ENCODE measurements around the gene MRPL10.

Gene MRPL10

DNA sequence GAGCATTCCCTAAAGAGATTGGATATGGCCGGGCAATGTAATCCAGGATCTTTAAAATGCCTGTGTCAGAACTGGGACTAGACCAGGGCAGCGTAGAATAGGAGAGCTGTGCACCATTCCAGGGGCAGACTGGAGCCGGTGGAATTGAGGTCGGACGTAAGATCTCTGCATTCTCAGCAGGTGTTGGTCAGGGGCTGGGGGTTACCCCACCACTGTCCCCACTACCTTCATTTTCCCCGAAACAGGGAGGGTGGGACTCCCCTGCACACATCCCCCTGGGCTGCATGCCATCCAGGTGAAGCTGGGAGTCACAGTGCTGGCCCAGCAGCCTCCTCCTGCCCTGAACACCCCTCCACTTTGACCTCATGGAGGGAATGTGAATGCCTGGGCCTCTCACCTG, 27.6 kb downstream of the MRPL10 start:
- no peak overlapping the region for H3K4me3 ChIP-seq (ENCODE audit: low read depth, low read length)
- no peaks in the 10 kb centered on the region for H3K4me1 ChIP-seq (ENCODE audit: control insufficient read depth, insufficient read depth, low read length, unreplicated experiment)
- H3K36me3 ChIP-seq (ENCODE audit: insufficient read depth, low read length): 0 out of 2 replicates have a peak, but pooled peaks cover 4% of the 10 kb centered on the region
- peaks cover 29% of the 10 kb centered on the region; the same call in 1 of the 2 replicates for H3K27me3 ChIP-seq (ENCODE audit: insufficient read depth, low read length)
- no peaks in the 10 kb centered on the region for H3K79me2 ChIP-seq (ENCODE audit: control insufficient read depth, insufficient read depth, low read length, unreplicated experiment)
- H2AFZ ChIP-seq (ENCODE audit: low read length, unreplicated experiment): no peak overlapping the region
- no peak overlapping the region for H3K27ac ChIP-seq (ENCODE audit: low read depth, low read length)

DNA sequence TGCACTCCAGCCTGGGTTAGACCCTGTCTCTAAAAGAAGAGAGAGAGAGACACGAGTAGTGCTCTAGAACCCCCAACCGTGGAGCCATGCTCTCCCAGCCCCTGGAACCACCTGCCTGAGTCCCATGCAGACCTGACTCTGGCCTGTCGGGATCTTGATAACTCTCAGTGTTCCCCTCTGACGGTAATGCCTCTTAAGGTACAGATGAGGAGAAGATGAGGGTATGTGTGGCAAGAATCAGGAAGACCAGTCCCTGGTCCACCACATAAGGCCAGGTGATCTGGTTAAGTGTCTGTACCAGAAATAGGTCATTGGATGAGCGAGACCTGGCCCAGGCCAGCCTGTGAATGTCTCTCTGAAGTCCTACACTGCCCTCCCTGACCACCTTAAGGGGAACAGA, 28.1 kb downstream of the MRPL10 start:
- Histone ChIP-seq H3K27ac (ENCODE audit: low read depth, low read length) (no peak overlapping the region), H3K36me3 (ENCODE audit: insufficient read depth, low read length) (no peaks in the 10 kb centered on the region)

GRCh38 chr17:47802341-47803022, 28.9 kb downstream of the MRPL10 start:
- Histone ChIP-seq H3K79me2 (ENCODE audit: control insufficient read depth, insufficient read depth, low read length, unreplicated experiment) (no peaks in the 10 kb centered on the region), H3K4me3 (ENCODE audit: low read depth, low read length) (no peak overlapping the region), H2AFZ (ENCODE audit: low read length, unreplicated experiment) (no peak overlapping the region), H3K27me3 (ENCODE audit: insufficient read depth, low read length) (peaks cover 41% of the 10 kb centered on the region), H3K4me1 (ENCODE audit: control insufficient read depth, insufficient read depth, low read length, unreplicated experiment) (no peaks in the 10 kb centered on the region), H3K27ac (ENCODE audit: low read depth, low read length) (no peak overlapping the region), H3K36me3 (ENCODE audit: insufficient read depth, low read length) (no peaks in the 10 kb centered on the region)

More for the DNA sequence above, 28.1 kb downstream of the MRPL10 start:
- Histone ChIP-seq H3K27me3 (ENCODE audit: insufficient read depth, low read length) (peaks cover 34% of the 10 kb centered on the region), H3K4me3 (ENCODE audit: low read depth, low read length) (no peak overlapping the region), H3K79me2 (ENCODE audit: control insufficient read depth, insufficient read depth, low read length, unreplicated experiment) (no peaks in the 10 kb centered on the region), H2AFZ (ENCODE audit: low read length, unreplicated experiment) (no peak overlapping the region), H3K4me1 (ENCODE audit: control insufficient read depth, insufficient read depth, low read length, unreplicated experiment) (no peaks in the 10 kb centered on the region)

- no peaks in the 10 kb centered on the region for H3K4me1 ChIP-seq (ENCODE audit: control insufficient read depth, insufficient read depth, low read length, unreplicated experiment)
- H3K27me3 ChIP-seq (ENCODE audit: insufficient read depth, low read length): peaks cover 44% of the 10 kb centered on the region
- H3K27ac ChIP-seq (ENCODE audit: low read depth, low read length): no peak overlapping the region
- H3K4me3 ChIP-seq (ENCODE audit: low read depth, low read length): no peak overlapping the region
- H2AFZ ChIP-seq (ENCODE audit: low read length, unreplicated experiment): no peak overlapping the region
- H3K79me2 ChIP-seq (ENCODE audit: control insufficient read depth, insufficient read depth, low read length, unreplicated experiment): no peaks in the 10 kb centered on the region
- no peaks in the 10 kb centered on the region for H3K36me3 ChIP-seq (ENCODE audit: insufficient read depth, low read length)
Observed at GRCh38 chr17:47801906-47802305, 29.4 kb downstream of the MRPL10 start.

DNA sequence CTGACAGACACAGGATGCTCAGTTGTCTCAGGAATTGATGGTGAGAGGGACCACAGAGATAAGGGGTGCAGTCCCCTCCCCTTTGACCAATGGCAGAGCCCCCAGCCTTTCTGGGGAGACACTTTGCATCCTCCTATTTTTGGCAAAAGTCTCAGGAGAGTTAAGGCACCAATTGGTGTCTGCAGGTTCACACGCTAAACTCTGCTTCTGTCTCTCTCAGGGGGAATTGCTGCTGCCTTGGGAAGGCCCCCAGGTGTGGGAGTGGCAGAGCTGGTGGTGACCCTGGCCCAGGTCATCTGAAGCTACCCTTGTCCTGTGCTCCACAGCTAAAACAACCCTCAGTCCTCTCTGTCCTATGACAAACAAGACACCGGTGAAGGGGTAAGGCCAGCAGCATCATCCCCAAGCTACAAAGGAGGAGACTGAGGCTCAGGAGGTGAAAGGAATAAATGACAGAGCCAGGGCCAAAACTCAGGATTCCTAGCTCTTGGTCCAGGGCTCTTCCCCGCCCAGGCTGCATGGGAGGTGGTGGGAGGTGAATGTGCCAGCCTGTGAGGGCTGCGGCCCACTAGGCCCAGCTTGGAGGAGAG, 30.1 kb downstream of the MRPL10 start:
- H3K4me1 ChIP-seq (ENCODE audit: control insufficient read depth, insufficient read depth, low read length, unreplicated experiment): no peaks in the 10 kb centered on the region
- H3K27ac ChIP-seq (ENCODE audit: low read depth, low read length): no peak overlapping the region
- H3K79me2 ChIP-seq (ENCODE audit: control insufficient read depth, insufficient read depth, low read length, unreplicated experiment): no peaks in the 10 kb centered on the region

DNA sequence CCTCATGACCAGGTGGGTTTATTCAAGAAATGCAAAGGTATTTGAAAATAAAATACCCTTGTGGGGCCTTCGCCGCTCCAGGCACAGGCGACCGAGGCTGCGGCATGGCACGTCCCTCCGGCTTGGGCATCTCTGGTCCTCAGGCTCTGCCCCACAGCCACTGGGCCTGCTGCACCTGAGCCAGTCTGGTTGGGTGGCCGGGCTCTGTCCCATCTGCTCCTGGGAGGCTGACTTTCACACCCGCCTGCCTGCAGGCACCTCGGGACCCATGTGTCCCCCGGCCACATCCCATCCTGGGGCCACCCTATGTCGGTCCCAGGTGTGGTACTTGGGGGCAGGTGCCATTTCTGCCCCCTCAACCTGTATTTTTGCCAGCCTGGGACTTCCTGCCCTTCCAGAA, 30.7 kb downstream of the MRPL10 start:
- H3K27me3 ChIP-seq (ENCODE audit: insufficient read depth, low read length): peaks cover 44% of the 10 kb centered on the region
- no peaks in the 10 kb centered on the region for H3K4me1 ChIP-seq (ENCODE audit: control insufficient read depth, insufficient read depth, low read length, unreplicated experiment)
- no peaks in the 10 kb centered on the region for H3K36me3 ChIP-seq (ENCODE audit: insufficient read depth, low read length)
- H3K4me3 ChIP-seq (ENCODE audit: low read depth, low read length): no peak overlapping the region
- H3K27ac ChIP-seq (ENCODE audit: low read depth, low read length): no peak overlapping the region
- H2AFZ ChIP-seq (ENCODE audit: low read length, unreplicated experiment): no peak overlapping the region
- H3K79me2 ChIP-seq (ENCODE audit: control insufficient read depth, insufficient read depth, low read length, unreplicated experiment): no peaks in the 10 kb centered on the region

More for the DNA sequence above, 30.1 kb downstream of the MRPL10 start:
- Histone ChIP-seq H3K27me3 (ENCODE audit: insufficient read depth, low read length) (peaks cover 44% of the 10 kb centered on the region), H3K36me3 (ENCODE audit: insufficient read depth, low read length) (no peaks in the 10 kb centered on the region), H2AFZ (ENCODE audit: low read length, unreplicated experiment) (no peak overlapping the region), H3K4me3 (ENCODE audit: low read depth, low read length) (no peak overlapping the region)

DNA sequence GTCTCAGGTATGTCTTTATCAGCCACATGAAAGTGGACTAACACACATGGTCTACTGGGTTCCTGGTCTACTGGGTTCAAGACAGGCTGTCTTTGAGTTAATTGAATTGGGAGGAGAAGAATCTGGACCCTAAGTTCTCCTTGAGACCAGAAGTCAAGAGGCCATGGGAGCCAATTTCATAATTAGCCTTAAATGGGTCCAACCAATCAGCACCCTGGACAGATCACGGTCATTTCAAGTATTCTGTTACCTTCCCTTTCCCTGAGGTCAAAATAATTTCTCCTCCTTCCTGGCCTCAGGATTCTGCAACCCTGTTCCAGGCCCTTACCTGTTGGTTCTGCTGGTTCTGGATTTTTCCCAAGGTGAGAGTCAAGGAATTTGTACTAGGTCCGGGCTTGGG, 33.5 kb downstream of the MRPL10 start:
- no peak overlapping the region for H2AFZ ChIP-seq (ENCODE audit: low read length, unreplicated experiment)
- H3K27me3 ChIP-seq (ENCODE audit: insufficient read depth, low read length): peaks cover 56% of the 10 kb centered on the region
- no peak overlapping the region for H3K27ac ChIP-seq (ENCODE audit: low read depth, low read length)
- H3K36me3 ChIP-seq (ENCODE audit: insufficient read depth, low read length): no peaks in the 10 kb centered on the region
- H3K79me2 ChIP-seq (ENCODE audit: control insufficient read depth, insufficient read depth, low read length, unreplicated experiment): no peaks in the 10 kb centered on the region
- H3K4me3 ChIP-seq (ENCODE audit: low read depth, low read length): no peak overlapping the region
- H3K4me1 ChIP-seq (ENCODE audit: control insufficient read depth, insufficient read depth, low read length, unreplicated experiment): no peaks in the 10 kb centered on the region

DNA sequence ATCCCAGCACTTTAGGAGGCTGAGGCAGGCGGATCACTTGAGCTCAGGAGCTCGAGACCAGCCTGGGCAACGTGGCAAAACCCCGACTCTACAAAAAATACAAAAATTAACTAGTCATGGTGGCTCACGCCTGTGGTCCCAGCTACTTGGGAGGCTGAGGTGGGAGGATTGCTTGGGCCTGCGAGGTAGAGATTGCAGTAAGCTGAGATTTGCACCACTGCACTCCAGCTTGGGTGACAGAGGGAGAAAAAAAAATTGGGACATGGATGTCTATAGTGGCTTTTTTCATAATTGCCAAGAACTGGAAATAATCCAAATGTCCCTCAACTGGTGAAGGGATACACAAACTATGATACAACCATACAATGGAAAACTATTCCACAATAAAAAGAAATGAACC, 38.4 kb downstream of the MRPL10 start:
- H3K4me3 ChIP-seq (ENCODE audit: low read depth, low read length): no peak overlapping the region
- H3K27me3 ChIP-seq (ENCODE audit: insufficient read depth, low read length): peaks cover 78% of the 10 kb centered on the region
- H3K36me3 ChIP-seq (ENCODE audit: insufficient read depth, low read length): no peaks in the 10 kb centered on the region
- no peaks in the 10 kb centered on the region for H3K79me2 ChIP-seq (ENCODE audit: control insufficient read depth, insufficient read depth, low read length, unreplicated experiment)
- H2AFZ ChIP-seq (ENCODE audit: low read length, unreplicated experiment): no peak overlapping the region
- no peaks in the 10 kb centered on the region for H3K4me1 ChIP-seq (ENCODE audit: control insufficient read depth, insufficient read depth, low read length, unreplicated experiment)
- H3K27ac ChIP-seq (ENCODE audit: low read depth, low read length): no peak overlapping the region

DNA sequence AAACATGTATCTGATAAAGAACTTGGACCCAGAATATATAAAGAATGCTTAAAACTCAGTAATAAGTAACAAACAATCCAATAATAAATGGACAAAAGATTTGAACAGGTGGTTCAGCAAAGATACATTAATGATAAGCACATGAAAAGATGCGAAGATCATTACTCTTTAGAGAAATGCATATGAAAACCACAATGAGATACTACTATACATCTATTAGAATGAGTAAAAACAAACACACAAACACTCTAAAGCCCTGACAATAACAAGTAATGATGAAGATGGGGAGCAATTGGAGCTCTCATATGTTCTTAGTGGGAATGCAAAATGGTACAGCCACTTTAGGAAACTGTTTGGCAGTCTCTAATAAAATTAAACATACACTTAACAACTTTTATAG, 38.9 kb downstream of the MRPL10 start:
- no peaks in the 10 kb centered on the region for H3K79me2 ChIP-seq (ENCODE audit: control insufficient read depth, insufficient read depth, low read length, unreplicated experiment)
- H3K36me3 ChIP-seq (ENCODE audit: insufficient read depth, low read length): no peaks in the 10 kb centered on the region
- peaks cover 78% of the 10 kb centered on the region for H3K27me3 ChIP-seq (ENCODE audit: insufficient read depth, low read length)
- no peaks in the 10 kb centered on the region for H3K4me1 ChIP-seq (ENCODE audit: control insufficient read depth, insufficient read depth, low read length, unreplicated experiment)
- no peak overlapping the region for H3K4me3 ChIP-seq (ENCODE audit: low read depth, low read length)
- no peak overlapping the region for H3K27ac ChIP-seq (ENCODE audit: low read depth, low read length)
- no peak overlapping the region for H2AFZ ChIP-seq (ENCODE audit: low read length, unreplicated experiment)

DNA sequence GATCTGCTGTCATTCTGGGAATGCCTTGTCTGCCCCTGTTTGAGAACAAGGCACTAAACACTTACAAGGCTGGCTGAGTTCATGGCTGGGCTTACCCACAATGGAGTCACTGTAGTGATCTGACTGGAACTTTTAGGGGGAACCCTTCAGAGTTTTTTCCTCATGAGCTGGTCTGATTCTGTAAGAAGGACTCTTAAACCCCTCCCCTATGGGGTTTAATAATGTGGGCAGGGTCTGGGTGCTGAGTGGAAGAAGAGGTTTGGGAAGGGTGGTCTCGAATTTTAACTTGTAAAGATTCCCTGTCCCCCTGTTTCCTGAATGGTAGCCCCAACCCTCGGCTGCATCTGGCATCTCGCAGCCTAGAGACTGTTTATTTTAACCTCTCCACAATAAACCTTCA, 40.3 kb downstream of the MRPL10 start:
- no peaks in the 10 kb centered on the region for H3K4me1 ChIP-seq (ENCODE audit: control insufficient read depth, insufficient read depth, low read length, unreplicated experiment)
- H3K79me2 ChIP-seq (ENCODE audit: control insufficient read depth, insufficient read depth, low read length, unreplicated experiment): no peaks in the 10 kb centered on the region
- H3K27ac ChIP-seq (ENCODE audit: low read depth, low read length): no peak overlapping the region
- no peak overlapping the region for H2AFZ ChIP-seq (ENCODE audit: low read length, unreplicated experiment)
- H3K36me3 ChIP-seq (ENCODE audit: insufficient read depth, low read length): no peaks in the 10 kb centered on the region
- H3K27me3 ChIP-seq (ENCODE audit: insufficient read depth, low read length): peaks cover 89% of the 10 kb centered on the region
- H3K4me3 ChIP-seq (ENCODE audit: low read depth, low read length): no peak overlapping the region
